ENCODE measurements around the gene CARD8. TPM values are rescaled to one million over a fixed set of nuclear protein-coding genes. Genes with fewer than 3 reads are reported as not detected.

CARD8 gene
- total and polyA plus RNA-seq, 5 donors from 2014 or later, result 85.9 to 179 (median 91.9) TPM

DNA sequence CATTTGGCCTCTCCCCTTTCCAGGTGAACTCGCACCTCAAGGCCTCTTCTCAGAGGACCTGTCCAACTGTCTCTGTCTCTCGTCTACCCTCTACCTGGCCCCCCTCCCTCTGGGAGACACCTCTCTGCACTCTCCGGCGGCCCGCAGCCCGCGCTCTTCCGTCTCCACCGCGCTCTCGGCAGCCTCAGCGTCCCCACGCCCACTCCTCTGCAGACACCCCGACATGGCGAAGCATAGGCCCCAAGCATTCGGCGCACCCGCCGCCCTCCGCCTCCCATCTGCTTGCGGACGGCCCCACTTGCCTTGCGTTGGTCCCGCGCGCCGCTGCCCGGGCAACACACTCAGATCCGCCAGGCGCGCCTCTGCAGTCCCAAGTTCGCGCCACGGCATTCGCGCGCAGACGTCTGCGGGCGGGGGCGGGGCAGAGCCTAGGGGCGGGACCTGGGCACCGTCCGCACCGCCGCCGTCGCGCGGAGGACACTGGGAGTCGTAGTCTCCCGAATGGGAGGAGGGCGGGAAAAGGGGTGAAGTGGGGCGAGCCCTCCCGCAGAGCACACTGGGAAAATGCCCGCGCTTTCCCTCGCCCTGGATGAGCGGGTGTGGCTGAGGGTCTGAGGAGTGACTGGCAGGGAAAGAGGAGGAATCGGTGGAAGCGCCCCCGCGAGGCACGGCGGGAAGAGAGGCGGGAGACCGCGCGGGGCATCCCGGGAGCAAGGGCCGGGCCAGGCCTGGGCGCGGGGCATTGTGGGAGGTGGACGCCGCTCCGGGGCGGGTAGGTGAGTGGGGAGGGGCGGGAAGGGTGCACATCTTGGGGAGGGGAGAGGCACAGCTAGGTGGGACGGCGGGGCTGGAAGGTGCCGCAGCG, 85.5 kb downstream of the CARD8 start, which contains the start of the genes LIG1 and ZSWIM9:
TSS of gene LIG1 (minus strand) at position 406 of the 865 bp plus-strand sequence. CDS start 4,778 bp downstream, outside the sequence.
TSS of gene ZSWIM9 (plus strand) at position 742 of the 865 bp plus-strand sequence. CDS start 1,123 bp downstream, outside the sequence.
- no peaks in the 10 kb centered on the region for H3K27me3 Mint-ChIP-seq

DNA sequence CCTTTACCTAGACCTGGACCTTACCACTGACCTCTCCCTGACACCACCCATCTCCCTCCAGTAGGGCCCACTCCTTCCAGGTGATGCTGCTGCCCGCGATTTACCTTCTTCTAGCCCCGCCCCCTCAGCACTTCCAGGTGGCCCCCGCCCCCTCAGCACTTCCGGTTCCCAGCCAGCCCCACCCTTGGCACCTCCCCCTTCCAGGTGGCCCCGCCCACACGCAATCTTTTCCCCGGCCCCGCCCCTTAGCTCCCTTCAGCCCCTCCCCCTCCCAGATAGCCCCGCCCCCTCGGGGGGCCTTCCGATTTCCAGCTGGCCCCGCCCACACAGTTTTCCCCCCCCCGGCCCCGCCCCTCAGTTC, 86.2 kb downstream of the CARD8 start:
- Mint-ChIP-seq H3K27ac (peak overlapping the region; percentile 97 to 98 (median 98)), H3K9me3 (no peaks in the 10 kb centered on the region), H3K27me3 (no peaks in the 10 kb centered on the region), H3K4me3 (peak overlapping the region; percentile 95 to 98 (median 96)), H3K36me3 (peaks cover 25% of the 10 kb centered on the region), H3K4me1 (peaks cover 5 to 37% (median 21%) of the 10 kb centered on the region in 4 donors)
- H3K27me3 ChIP-seq (ENCODE audit: control insufficient read depth, insufficient read depth, low read length), result no peaks in the 10 kb centered on the region
- H3K36me3 ChIP-seq (ENCODE audit: control insufficient read depth, insufficient read depth, low read length), result peaks cover 14% of the 10 kb centered on the region
- peak; percentile 85 to 90 (median 88) for DNase-seq
- peak overlapping the region; percentile 94 for H3K27ac ChIP-seq (ENCODE audit: insufficient read depth, low read length, poor library complexity, severe bottlenecking)
- ATAC-seq (ENCODE audit: low read depth in 2 of 2), result peak; percentile 46 to 57
- peak overlapping the region; percentile 82 for H3K4me3 ChIP-seq (ENCODE audit: low read depth, low read length)
- no peaks in the 10 kb centered on the region for H3K9me3 ChIP-seq (ENCODE audit: control insufficient read depth in 2 of 2, low read length in 2 of 2)
- H3K4me1 ChIP-seq (ENCODE audit: control insufficient read depth, insufficient read depth, low read length, poor library complexity, severe bottlenecking), result peaks cover 19% of the 10 kb centered on the region

More for the DNA sequence above, 85.5 kb downstream of the CARD8 start, which contains the start of the genes LIG1 and ZSWIM9:
- peak within 1 kb of the TSS; percentile 95 to 98 (median 96) for H3K4me3 Mint-ChIP-seq
- H3K9me3 Mint-ChIP-seq, result no peaks in the 10 kb centered on the region
- peak; percentile 86 to 88 for ATAC-seq (ENCODE audit: low read depth in 2 of 2)
- H3K4me1 Mint-ChIP-seq, result peaks cover 5 to 39% (median 20%) of the 10 kb centered on the region in 4 donors
- peaks cover 30% of the 10 kb centered on the region for H3K36me3 Mint-ChIP-seq
- Histone ChIP-seq H3K9me3 (ENCODE audit: control insufficient read depth in 2 of 2, low read length in 2 of 2) (no peaks in the 10 kb centered on the region), H3K4me1 (ENCODE audit: control insufficient read depth, insufficient read depth, low read length, poor library complexity, severe bottlenecking) (peaks cover 19% of the 10 kb centered on the region), H3K36me3 (ENCODE audit: control insufficient read depth, insufficient read depth, low read length) (peaks cover 17% of the 10 kb centered on the region), H3K4me3 (ENCODE audit: low read depth, low read length) (peak within 1 kb of the TSS; percentile 82), H3K27me3 (ENCODE audit: control insufficient read depth, insufficient read depth, low read length) (no peaks in the 10 kb centered on the region), H3K27ac (ENCODE audit: insufficient read depth, low read length, poor library complexity, severe bottlenecking) (peak within 1 kb of the TSS; percentile 94)
- peak within 1 kb of the TSS; percentile 97 to 98 (median 98) for H3K27ac Mint-ChIP-seq
- peak; percentile 84 to 95 (median 94) for DNase-seq

DNA sequence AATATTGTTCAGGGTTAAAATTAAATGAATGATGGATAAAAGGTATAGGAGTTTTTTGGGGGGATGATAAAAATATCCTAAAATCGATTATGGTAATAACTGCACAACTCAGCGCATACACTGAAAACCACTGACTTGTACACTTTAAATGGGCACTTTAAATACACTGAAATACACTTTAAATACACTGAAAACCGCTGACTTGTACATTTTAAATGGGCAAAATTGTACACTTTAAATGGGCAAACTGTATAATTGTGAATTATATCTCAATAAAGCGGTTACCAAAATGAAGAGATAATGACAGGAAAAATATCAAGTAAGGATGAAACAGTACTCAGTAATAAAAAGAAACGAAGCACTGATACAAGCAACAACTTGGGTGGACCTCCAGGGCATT, 87.0 kb downstream of the CARD8 start:
- Mint-ChIP-seq H3K4me3 (peak overlapping the region; percentile 95 to 98 (median 96)), H3K9me3 (no peaks in the 10 kb centered on the region), H3K4me1 (peaks cover 5 to 34% (median 21%) of the 10 kb centered on the region in 4 donors), H3K36me3 (peaks cover 21% of the 10 kb centered on the region), H3K27ac (peak overlapping the region; percentile 97 to 98 (median 98)), H3K27me3 (no peaks in the 10 kb centered on the region)
- Histone ChIP-seq H3K4me3 (ENCODE audit: low read depth, low read length) (no peak overlapping the region), H3K27ac (ENCODE audit: insufficient read depth, low read length, poor library complexity, severe bottlenecking) (peak overlapping the region; percentile 94), H3K4me1 (ENCODE audit: control insufficient read depth, insufficient read depth, low read length, poor library complexity, severe bottlenecking) (peaks cover 19% of the 10 kb centered on the region), H3K9me3 (ENCODE audit: control insufficient read depth in 2 of 2, low read length in 2 of 2) (no peaks in the 10 kb centered on the region), H3K36me3 (ENCODE audit: control insufficient read depth, insufficient read depth, low read length) (peaks cover 11% of the 10 kb centered on the region), H3K27me3 (ENCODE audit: control insufficient read depth, insufficient read depth, low read length) (no peaks in the 10 kb centered on the region)
- ATAC-seq (ENCODE audit: low read depth in 2 of 2) (no peak), DNase-seq (no peak)

DNA sequence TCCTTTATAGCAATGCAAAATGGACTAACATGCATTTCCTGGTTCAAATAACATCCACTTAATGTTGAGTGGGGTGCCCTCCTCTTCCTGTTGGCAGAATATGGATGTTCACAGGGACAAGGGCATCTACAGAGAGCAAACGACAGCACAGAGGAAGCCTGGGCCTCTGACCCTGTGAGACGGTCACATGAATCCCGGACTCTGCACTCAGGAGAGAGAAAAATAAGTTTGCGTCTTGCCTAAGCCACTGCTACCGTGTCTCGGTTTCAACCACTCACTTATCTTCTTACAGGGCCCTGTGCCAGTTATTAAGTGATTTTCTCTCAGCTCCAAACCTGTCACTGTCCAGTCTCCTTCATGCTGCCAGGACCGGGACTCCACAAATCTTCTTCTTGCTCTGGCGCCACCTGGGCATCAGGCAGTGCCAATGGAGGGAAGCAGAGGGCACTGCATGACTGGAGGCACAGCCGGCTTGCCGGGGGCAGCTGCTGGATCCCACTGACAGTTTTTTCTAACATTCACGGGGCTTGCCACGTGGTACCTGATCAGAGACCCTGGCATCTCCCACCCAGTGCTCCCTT, 97.4 kb downstream of the CARD8 start:
- peaks cover 44% of the 10 kb centered on the region for H3K36me3 Mint-ChIP-seq
- H3K27ac Mint-ChIP-seq, result peak overlapping the region in 2 of 3 donors; percentile 11 to 84
- Histone ChIP-seq H3K27me3 (ENCODE audit: control insufficient read depth, insufficient read depth, low read length) (no peaks in the 10 kb centered on the region), H3K4me3 (ENCODE audit: low read depth, low read length) (no peak overlapping the region), H3K4me1 (ENCODE audit: control insufficient read depth, insufficient read depth, low read length, poor library complexity, severe bottlenecking) (no peaks in the 10 kb centered on the region), H3K9me3 (ENCODE audit: control insufficient read depth in 2 of 2, low read length in 2 of 2) (no peaks in the 10 kb centered on the region), H3K27ac (ENCODE audit: insufficient read depth, low read length, poor library complexity, severe bottlenecking) (no peak overlapping the region), H3K36me3 (ENCODE audit: control insufficient read depth, insufficient read depth, low read length) (peaks cover 50% of the 10 kb centered on the region)
- no peak for DNase-seq
- no peaks in the 10 kb centered on the region for H3K27me3 Mint-ChIP-seq
- no peak overlapping the region for H3K4me3 Mint-ChIP-seq
- peaks cover 0 to 4% (median 0%) of the 10 kb centered on the region in 4 donors for H3K4me1 Mint-ChIP-seq
- ATAC-seq (ENCODE audit: low read depth in 2 of 2), result no peak
- no peaks in the 10 kb centered on the region for H3K9me3 Mint-ChIP-seq

Other genes starting within 250 kb of the CARD8 start
- 0.32 TPM for gene CABP5, start 211.8 kb downstream of the CARD8 start, total RNA-seq
- not detected for gene CABP5, start 211.8 kb downstream of the CARD8 start, polyA plus RNA-seq
- gene PLA2G4C, start 145.1 kb downstream of the CARD8 start, total RNA-seq, result 3.5 TPM
- gene PLA2G4C, start 145.1 kb downstream of the CARD8 start, polyA plus RNA-seq, result 1 to 10 TPM in 2 of 4 donors, under 1 TPM in 2; 0.59 to 2.7 (median 1.3) TPM
- 68.2 TPM for gene LIG1, start 85.6 kb downstream of the CARD8 start, total RNA-seq
- gene LIG1, start 85.6 kb downstream of the CARD8 start, polyA plus RNA-seq, result 10 to 100 TPM; 24.9 to 31.0 (median 27.7) TPM
- 5.0 TPM for gene ZSWIM9, start 85.2 kb downstream of the CARD8 start, total RNA-seq
- 1 to 10 TPM in 1 of 4 donors, under 1 TPM in 3; 0.29 to 1.0 (median 0.63) TPM for gene ZSWIM9, start 85.2 kb downstream of the CARD8 start, polyA plus RNA-seq
- gene ZNF114, start 14.2 kb upstream of the CARD8 start, total RNA-seq, result not detected
- gene ZNF114, start 14.2 kb upstream of the CARD8 start, polyA plus RNA-seq, result not detected
- gene EMP3, start 69.6 kb upstream of the CARD8 start, total RNA-seq, result 290 TPM
- gene EMP3, start 69.6 kb upstream of the CARD8 start, polyA plus RNA-seq, result 1,000 to 10,000 TPM in 2 of 4 donors, 100 to 1,000 TPM in 2; 809 to 1,327 (median 1,095) TPM
- gene TMEM143, start 108.0 kb upstream of the CARD8 start, total RNA-seq, result 9.3 TPM
- 1 to 10 TPM; 1.9 to 5.3 (median 4.5) TPM for gene TMEM143, start 108.0 kb upstream of the CARD8 start, polyA plus RNA-seq
- not detected for gene SYNGR4, start 108.5 kb upstream of the CARD8 start, total RNA-seq
- gene SYNGR4, start 108.5 kb upstream of the CARD8 start, polyA plus RNA-seq, result not detected
- 37.6 TPM for gene KDELR1, start 135.6 kb upstream of the CARD8 start, total RNA-seq
- gene KDELR1, start 135.6 kb upstream of the CARD8 start, polyA plus RNA-seq, result 10 to 100 TPM; 28.8 to 29.9 (median 29.5) TPM
- not detected for gene GRIN2D, start 137.8 kb upstream of the CARD8 start, total RNA-seq
- gene GRIN2D, start 137.8 kb upstream of the CARD8 start, polyA plus RNA-seq, result not detected
- gene GRWD1, start 190.1 kb upstream of the CARD8 start, total RNA-seq, result 29.0 TPM
- gene GRWD1, start 190.1 kb upstream of the CARD8 start, polyA plus RNA-seq, result 10 to 100 TPM; 33.9 to 52.9 (median 43.1) TPM
- gene KCNJ14, start 199.7 kb upstream of the CARD8 start, total RNA-seq, result 2.2 TPM
- gene KCNJ14, start 199.7 kb upstream of the CARD8 start, polyA plus RNA-seq, result under 1 TPM in 3 of 4 donors, not detected in 1; 0.03 to 0.28 (median 0.18) TPM
- 46.7 TPM for gene CYTH2, start 213.5 kb upstream of the CARD8 start, total RNA-seq
- gene CYTH2, start 213.5 kb upstream of the CARD8 start, polyA plus RNA-seq, result 10 to 100 TPM; 24.2 to 35.0 (median 30.2) TPM

Measured in CD4-positive, CD25-positive, alpha-beta regulatory T cell (primary cell).